Cardiac fibroblast (primary cell): ENCODE data around the gene PAK6.

Source experiments
- DNase-seq, 2 donors: peaks; one replicate each; pipeline versions ENCODE4 v3.0.0 to v3.0.0-alpha.2; 2010; ENCODE audit warnings: low read depth in 2 of 2
- H3K4me3 ChIP-seq, 2 donors: replicated peaks in 1 of 2; 1 replicate in 1 of 2; 2 replicates in 1 of 2; pipeline ENCODE4 v1.5.1; 2011; ENCODE audit warnings: low read depth in 2 of 2, low read length in 2 of 2, mild to moderate bottlenecking in 2 of 2, moderate library complexity in 1 of 2
- CTCF ChIP-seq: IDR thresholded peaks from one replicate; pipeline ENCODE4 v1.5.1; 2011; ENCODE audit warnings: low read depth, mild to moderate bottlenecking, low read length, inconsistent platforms

PAK6 gene

DNA sequence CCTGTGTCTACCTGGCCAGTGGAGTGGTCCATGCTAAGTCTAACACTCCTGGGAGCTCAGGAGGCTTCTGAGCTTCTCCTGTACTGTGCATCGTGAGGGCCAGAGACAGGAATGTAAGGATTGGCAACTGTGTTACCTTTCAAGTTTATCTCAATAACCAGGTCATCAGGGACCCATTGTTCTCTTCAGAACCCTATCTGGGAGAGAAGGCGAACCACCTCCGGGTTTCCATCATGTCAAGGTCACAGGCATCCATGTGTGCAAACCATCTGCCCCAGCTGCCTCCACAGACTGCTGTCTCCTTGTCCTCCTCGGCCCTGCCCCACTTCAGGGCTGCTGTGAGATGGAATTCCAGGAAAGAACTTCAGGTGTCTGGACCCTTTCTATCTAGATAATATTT, 38.1 kb downstream of the PAK6 start:
- H3K4me3 ChIP-seq: no peak overlapping the region
- TF ChIP-seq CTCF: no peak
- DNase-seq: no peak

DNA sequence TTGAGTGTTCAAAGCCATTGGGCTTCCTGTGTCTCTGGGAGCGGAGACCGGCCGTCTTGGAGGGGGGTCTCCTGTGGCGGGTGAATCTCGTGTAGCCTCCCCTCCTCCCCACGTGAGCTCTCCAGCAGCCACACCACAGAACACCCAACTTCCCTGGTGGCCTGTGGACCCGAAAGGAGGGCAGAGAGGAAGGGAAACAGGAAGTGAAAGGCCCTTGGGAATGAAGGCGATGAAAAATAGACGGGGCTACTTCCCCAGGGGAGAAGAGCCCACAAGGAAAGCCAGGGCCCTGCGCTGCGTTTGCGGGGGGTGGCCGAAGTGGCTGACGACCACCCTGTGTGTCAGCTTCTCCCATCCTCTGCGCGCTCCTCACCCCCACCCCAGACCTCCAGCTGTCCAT, 38.6 kb downstream of the PAK6 start:
- DNase-seq: no peak
- no peak overlapping the region for H3K4me3 ChIP-seq
- no peak for TF ChIP-seq CTCF

- H3K4me3 ChIP-seq: no peak overlapping the region
- no peak for TF ChIP-seq CTCF
- no peak for DNase-seq
These were observed 39.2 kb downstream of the PAK6 start for GRCh38 chr15:40278026-40278425.

GRCh38 chr15:40279437-40280141, 40.7 kb downstream of the PAK6 start:
- peak; percentile 60 to 63 for DNase-seq
- no peak overlapping the region for H3K4me3 ChIP-seq
- TF ChIP-seq CTCF: peak; percentile 98

DNA sequence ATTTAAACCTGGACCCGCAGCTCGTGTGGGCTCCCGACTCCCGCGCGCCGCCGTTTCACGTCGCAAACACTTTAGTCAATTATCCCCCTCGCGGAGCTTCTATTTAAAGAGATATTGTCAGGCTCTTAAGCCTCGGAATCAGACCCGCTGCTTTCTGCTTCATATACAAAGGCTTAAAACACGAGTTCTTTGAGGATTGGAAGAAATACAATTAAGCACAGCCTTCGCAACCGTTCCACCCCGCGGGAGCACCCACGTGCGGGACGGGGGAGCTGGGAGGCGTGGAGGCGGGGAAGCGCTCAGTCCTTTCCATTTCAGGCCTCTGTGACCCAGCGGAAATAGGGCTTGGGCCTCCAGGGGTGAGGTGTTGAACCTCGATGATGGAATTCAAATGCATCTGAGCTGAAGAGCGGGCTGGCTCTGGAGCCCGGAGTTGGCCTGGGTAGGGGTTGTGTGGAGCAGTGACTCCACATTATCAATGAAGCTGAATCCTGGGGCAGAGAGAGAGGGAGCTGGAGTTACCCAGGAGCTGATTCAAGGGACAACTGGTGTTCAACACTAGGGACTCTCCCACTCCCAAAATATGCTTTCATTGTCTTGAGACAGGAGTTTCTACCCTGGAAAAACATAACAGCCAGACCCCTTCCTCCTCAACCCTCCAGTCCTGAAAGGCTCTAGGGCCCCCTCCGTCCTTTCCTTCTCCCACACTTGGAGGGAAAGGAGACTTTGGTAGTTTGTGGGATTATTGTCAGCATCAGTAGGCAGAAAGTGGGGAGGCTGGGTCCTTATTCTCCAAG, 41.6 kb downstream of the PAK6 start:
- no peak overlapping the region for H3K4me3 ChIP-seq
- DNase-seq: no peak
- no peak for TF ChIP-seq CTCF

DNA sequence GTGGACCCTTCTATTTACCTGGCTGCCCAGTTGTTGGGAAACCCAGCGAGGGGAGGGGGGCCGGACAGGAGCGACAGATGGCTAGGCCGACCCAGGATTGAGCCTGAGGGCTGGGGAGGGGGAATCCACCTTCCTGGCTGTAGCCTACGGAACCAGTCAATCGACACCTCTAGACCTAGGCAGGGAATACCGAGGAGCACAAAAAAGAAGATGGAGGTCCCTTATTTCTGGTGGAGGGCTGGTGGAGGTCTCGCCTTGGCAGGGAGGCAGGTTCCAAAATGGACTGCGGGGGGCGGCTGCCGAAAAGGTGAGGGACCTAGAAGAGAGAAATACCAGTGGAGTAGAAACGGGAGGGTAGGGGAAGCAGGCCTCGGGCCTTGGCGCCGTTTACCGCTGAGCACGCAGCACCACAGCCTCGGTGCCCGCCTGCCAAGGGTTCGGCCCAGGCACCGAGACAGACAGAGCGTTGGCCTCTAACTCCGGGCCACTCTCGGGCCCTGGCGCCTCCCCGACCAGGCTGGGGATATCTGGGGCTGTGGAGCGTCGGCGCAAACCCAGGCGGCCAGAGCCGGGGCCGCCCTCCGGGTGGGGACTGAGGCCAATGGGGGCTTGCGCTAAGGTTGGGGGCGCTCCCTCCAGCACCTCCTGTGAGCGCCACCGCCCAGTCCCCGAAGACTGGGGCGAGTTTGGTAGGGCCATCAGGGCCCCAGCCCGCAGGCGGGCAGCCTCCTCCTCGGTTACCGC, 42.4 kb downstream of the PAK6 start:
- DNase-seq: no peak
- no peak overlapping the region for H3K4me3 ChIP-seq
- no peak for TF ChIP-seq CTCF
